Measurements from ENCODE around the gene ZNF576. TPM values are rescaled to one million over a fixed set of nuclear protein-coding genes. Genes with fewer than 3 reads are reported as not detected.
"Not testable (repeated sequence)": the region's sequence is repeated elsewhere in the genome, so short reads cannot be mapped to it uniquely, and the experiment has no call there.

ZNF576 gene
- polyA plus RNA-seq, 1 donor = 13.5 TPM

- H3K4me3 ChIP-seq (ENCODE audit: low read length) = no peak overlapping the region
- peaks cover 29% of the 10 kb centered on the region for H3K27me3 ChIP-seq (ENCODE audit: control insufficient read depth, insufficient read depth, low read length)
- H3K36me3 ChIP-seq (ENCODE audit: control insufficient read depth, insufficient read depth, low read length) = no peaks in the 10 kb centered on the region
- H3K27ac ChIP-seq (ENCODE audit: low read length) = no peak overlapping the region
- no peak for DNase-seq
- WGBS (ENCODE audit: insufficient coverage, low lambda C conversion rate) = 13% methylated on average over 4 of the region's 18 CpGs
- H3K4me1 ChIP-seq (ENCODE audit: control insufficient read depth, insufficient read depth, low read length) = peaks cover 14% of the 10 kb centered on the region
- no peaks in the 10 kb centered on the region for H3K9me3 ChIP-seq (ENCODE audit: control insufficient read depth, low read depth, low read length)
These were observed 42.7 kb downstream of the ZNF576 start for GRCh38 chr19:43638995-43639518.

- peak in 1 of 2 donors; percentile 63 for DNase-seq
- H3K36me3 ChIP-seq (ENCODE audit: control insufficient read depth, insufficient read depth, low read length) = no peaks in the 10 kb centered on the region
- H3K9me3 ChIP-seq (ENCODE audit: control insufficient read depth, low read depth, low read length) = no peaks in the 10 kb centered on the region
- peak within 1 kb of the TSS; percentile 43 for H3K4me3 ChIP-seq (ENCODE audit: low read length)
- H3K4me1 ChIP-seq (ENCODE audit: control insufficient read depth, insufficient read depth, low read length) = peaks cover 10% of the 10 kb centered on the region
- H3K27me3 ChIP-seq (ENCODE audit: control insufficient read depth, insufficient read depth, low read length) = peaks cover 29% of the 10 kb centered on the region
- no peak within 1 kb of the TSS for H3K27ac ChIP-seq (ENCODE audit: low read length)
- WGBS (ENCODE audit: insufficient coverage, low lambda C conversion rate) = no CpG with 5 or more reads among the region's 110 CpGs
These were observed 43.4 kb downstream of the ZNF576 start, which contains the start of gene CADM4 for GRCh38 chr19:43639519-43640423. CADM4 (minus strand) TSS chr19:43639850; CDS start chr19:43639790, 60 bp downstream.

- DNase-seq = no peak
- no CpG with 5 or more reads among the region's 9 CpGs for WGBS (ENCODE audit: insufficient coverage, low lambda C conversion rate)
- Histone ChIP-seq H3K4me3 (ENCODE audit: low read length) (peak overlapping the region; percentile 43), H3K9me3 (ENCODE audit: control insufficient read depth, low read depth, low read length) (no peaks in the 10 kb centered on the region), H3K27ac (ENCODE audit: low read length) (no peak overlapping the region), H3K36me3 (ENCODE audit: control insufficient read depth, insufficient read depth, low read length) (no peaks in the 10 kb centered on the region), H3K27me3 (ENCODE audit: control insufficient read depth, insufficient read depth, low read length) (peaks cover 29% of the 10 kb centered on the region), H3K4me1 (ENCODE audit: control insufficient read depth, insufficient read depth, low read length) (peaks cover 4% of the 10 kb centered on the region)
These were observed 44.0 kb downstream of the ZNF576 start for GRCh38 chr19:43640424-43640757.

GRCh38 chr19:43641333-43641732 lies 44.9 kb downstream of the ZNF576 start:
- WGBS (ENCODE audit: insufficient coverage, low lambda C conversion rate) = no CpG with 5 or more reads among the region's 2 CpGs
- Histone ChIP-seq H3K9me3 (ENCODE audit: control insufficient read depth, low read depth, low read length) (no peaks in the 10 kb centered on the region), H3K36me3 (ENCODE audit: control insufficient read depth, insufficient read depth, low read length) (no peaks in the 10 kb centered on the region), H3K4me1 (ENCODE audit: control insufficient read depth, insufficient read depth, low read length) (peaks cover 4% of the 10 kb centered on the region), H3K4me3 (ENCODE audit: low read length) (no peak overlapping the region), H3K27me3 (ENCODE audit: control insufficient read depth, insufficient read depth, low read length) (peaks cover 29% of the 10 kb centered on the region), H3K27ac (ENCODE audit: low read length) (no peak overlapping the region)
- no peak for DNase-seq

GRCh38 chr19:43642531-43642930 lies 46.1 kb downstream of the ZNF576 start:
- H3K9me3 ChIP-seq (ENCODE audit: control insufficient read depth, low read depth, low read length) = no peaks in the 10 kb centered on the region
- H3K36me3 ChIP-seq (ENCODE audit: control insufficient read depth, insufficient read depth, low read length) = no peaks in the 10 kb centered on the region
- no peak overlapping the region for H3K4me3 ChIP-seq (ENCODE audit: low read length)
- no peak overlapping the region for H3K27ac ChIP-seq (ENCODE audit: low read length)
- H3K27me3 ChIP-seq (ENCODE audit: control insufficient read depth, insufficient read depth, low read length) = peaks cover 28% of the 10 kb centered on the region
- no CpG with 5 or more reads among the region's 4 CpGs for WGBS (ENCODE audit: insufficient coverage, low lambda C conversion rate)
- H3K4me1 ChIP-seq (ENCODE audit: control insufficient read depth, insufficient read depth, low read length) = peaks cover 4% of the 10 kb centered on the region
- no peak for DNase-seq

GRCh38 chr19:43643326-43643725 lies 46.9 kb downstream of the ZNF576 start:
- DNase-seq = no peak
- WGBS (ENCODE audit: insufficient coverage, low lambda C conversion rate) = 80% methylated on average over 3 of the region's 3 CpGs

DNA sequence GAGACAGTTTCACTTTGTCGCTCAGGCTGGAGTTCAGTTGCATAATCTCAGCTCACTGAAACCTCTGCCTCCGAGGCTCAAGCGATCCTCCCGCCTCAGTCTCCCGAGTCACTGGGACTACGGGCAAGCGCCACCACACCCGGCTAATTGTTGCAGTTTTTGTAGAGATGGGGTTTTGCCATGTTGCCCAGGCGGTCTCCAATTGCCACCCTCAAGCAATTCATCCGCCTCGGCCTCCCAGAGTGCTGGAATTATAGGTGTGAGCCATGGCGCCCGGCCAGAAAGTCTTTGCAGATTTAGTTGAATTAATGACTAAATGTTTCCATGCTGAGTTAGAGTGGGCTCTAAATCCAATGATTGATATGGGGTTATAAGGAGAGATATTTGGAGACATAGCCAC lies 47.8 kb downstream of the ZNF576 start:
- no CpG with 5 or more reads among the region's 13 CpGs for WGBS (ENCODE audit: insufficient coverage, low lambda C conversion rate)
- Histone ChIP-seq H3K36me3 (ENCODE audit: control insufficient read depth, insufficient read depth, low read length) (peaks cover 3% of the 10 kb centered on the region), H3K27me3 (ENCODE audit: control insufficient read depth, insufficient read depth, low read length) (peaks cover 15% of the 10 kb centered on the region), H3K9me3 (ENCODE audit: control insufficient read depth, low read depth, low read length) (no peaks in the 10 kb centered on the region), H3K4me1 (ENCODE audit: control insufficient read depth, insufficient read depth, low read length) (peaks cover 4% of the 10 kb centered on the region), H3K4me3 (ENCODE audit: low read length) (no peak overlapping the region), H3K27ac (ENCODE audit: low read length) (no peak overlapping the region)
- no peak for DNase-seq

More at GRCh38 chr19:43643326-43643725, 46.9 kb downstream of the ZNF576 start:
- Histone ChIP-seq H3K4me3 (ENCODE audit: low read length) (no peak overlapping the region), H3K9me3 (ENCODE audit: control insufficient read depth, low read depth, low read length) (no peaks in the 10 kb centered on the region), H3K36me3 (ENCODE audit: control insufficient read depth, insufficient read depth, low read length) (no peaks in the 10 kb centered on the region), H3K27me3 (ENCODE audit: control insufficient read depth, insufficient read depth, low read length) (peaks cover 24% of the 10 kb centered on the region), H3K4me1 (ENCODE audit: control insufficient read depth, insufficient read depth, low read length) (peaks cover 4% of the 10 kb centered on the region), H3K27ac (ENCODE audit: low read length) (no peak overlapping the region)

DNA sequence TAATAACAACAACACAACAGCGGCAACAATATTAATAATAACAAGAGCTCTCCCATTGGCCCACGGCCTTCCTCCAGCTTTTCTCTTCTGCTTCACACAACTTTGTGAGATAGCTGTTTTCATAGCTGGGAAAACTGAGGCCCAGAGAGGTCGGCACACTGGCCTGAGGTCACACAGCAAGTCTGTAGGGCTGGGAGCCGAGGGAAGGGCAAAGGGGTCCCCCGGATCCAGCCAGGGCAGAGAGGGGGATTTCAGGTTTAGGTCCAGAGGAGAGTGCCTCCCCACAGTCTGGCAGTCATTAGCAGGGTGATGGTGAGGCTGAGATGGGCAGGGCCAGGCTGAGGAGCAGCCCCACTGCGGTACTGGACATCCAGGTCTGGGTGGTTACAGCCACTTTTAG lies 52.2 kb downstream of the ZNF576 start:
- no peak for DNase-seq
- H3K9me3 ChIP-seq (ENCODE audit: control insufficient read depth, low read depth, low read length) = no peaks in the 10 kb centered on the region
- H3K4me3 ChIP-seq (ENCODE audit: low read length) = no peak overlapping the region
- no peaks in the 10 kb centered on the region for H3K27me3 ChIP-seq (ENCODE audit: control insufficient read depth, insufficient read depth, low read length)
- no CpG with 5 or more reads among the region's 6 CpGs for WGBS (ENCODE audit: insufficient coverage, low lambda C conversion rate)
- peaks cover 3% of the 10 kb centered on the region for H3K36me3 ChIP-seq (ENCODE audit: control insufficient read depth, insufficient read depth, low read length)
- H3K4me1 ChIP-seq (ENCODE audit: control insufficient read depth, insufficient read depth, low read length) = no peaks in the 10 kb centered on the region
- H3K27ac ChIP-seq (ENCODE audit: low read length) = no peak overlapping the region

DNA sequence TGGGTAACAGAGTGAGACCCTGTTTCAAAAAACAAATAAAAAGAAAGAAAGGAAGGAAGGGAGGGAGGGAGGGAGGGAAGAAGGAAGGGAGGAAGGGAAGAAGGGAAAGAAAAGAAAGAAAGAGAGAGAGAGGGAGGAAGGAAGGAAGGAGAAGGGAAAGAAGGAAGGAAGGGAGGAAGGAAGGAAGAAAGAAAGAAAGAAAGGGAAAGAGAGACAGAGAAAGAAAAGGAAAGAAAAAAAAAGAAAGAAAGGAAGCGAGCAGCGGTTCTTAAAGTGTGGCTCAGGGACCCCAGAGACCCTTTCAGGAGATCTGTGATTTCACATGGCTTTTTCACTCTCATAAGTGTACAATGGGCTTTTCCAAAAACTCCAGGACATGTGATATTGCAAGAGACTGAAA lies 53.1 kb downstream of the ZNF576 start:
- Histone ChIP-seq H3K27me3 (ENCODE audit: control insufficient read depth, insufficient read depth, low read length) (no peaks in the 10 kb centered on the region), H3K9me3 (ENCODE audit: control insufficient read depth, low read depth, low read length) (no peaks in the 10 kb centered on the region), H3K36me3 (ENCODE audit: control insufficient read depth, insufficient read depth, low read length) (peaks cover 3% of the 10 kb centered on the region), H3K4me3 (ENCODE audit: low read length) (no peak overlapping the region), H3K4me1 (ENCODE audit: control insufficient read depth, insufficient read depth, low read length) (no peaks in the 10 kb centered on the region), H3K27ac (ENCODE audit: low read length) (no peak overlapping the region)
- no peak for DNase-seq
- 77% methylated on average over 2 of the region's 2 CpGs for WGBS (ENCODE audit: insufficient coverage, low lambda C conversion rate)

GRCh38 chr19:43650276-43650675 lies 53.9 kb downstream of the ZNF576 start:
- not testable (repeated sequence) for H3K27ac ChIP-seq (ENCODE audit: low read length); H3K36me3 ChIP-seq (ENCODE audit: control insufficient read depth, insufficient read depth, low read length); H3K27me3 ChIP-seq (ENCODE audit: control insufficient read depth, insufficient read depth, low read length); DNase-seq; H3K4me3 ChIP-seq (ENCODE audit: low read length); H3K9me3 ChIP-seq (ENCODE audit: control insufficient read depth, low read depth, low read length); H3K4me1 ChIP-seq (ENCODE audit: control insufficient read depth, insufficient read depth, low read length)
- WGBS (ENCODE audit: insufficient coverage, low lambda C conversion rate) = no CpG with 5 or more reads among the region's 7 CpGs

Data from large intestine (tissue), 3 donors.